ENCODE data around the gene TMEM87B.

DNA sequence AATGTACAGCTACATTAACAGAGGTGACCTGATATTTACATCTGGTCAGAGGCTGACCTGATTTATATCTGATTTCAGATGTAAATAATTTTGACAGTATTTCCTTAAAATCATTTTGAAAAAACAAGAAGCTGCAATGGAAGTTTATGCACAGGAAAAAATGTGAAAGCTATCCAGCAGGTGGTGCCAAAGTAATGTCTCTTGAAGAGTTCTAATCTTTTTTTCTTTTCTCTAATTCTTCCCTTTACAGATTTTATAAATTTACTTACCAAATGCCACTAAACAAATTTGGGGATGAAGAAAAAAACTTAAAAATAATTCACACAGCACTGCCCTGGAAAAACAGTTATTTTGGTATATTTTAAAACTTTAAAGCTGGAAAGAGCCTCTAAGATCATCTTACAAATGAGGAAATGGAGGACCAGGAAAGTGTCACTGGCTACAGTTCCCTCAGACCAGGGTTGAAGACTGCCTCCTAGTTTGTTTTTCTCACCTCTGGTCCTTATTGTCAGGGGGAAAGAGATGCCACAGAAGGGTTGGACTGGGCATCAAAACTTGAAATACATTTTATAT is 66.7 kb downstream of the TMEM87B start:
- no peak for TF ChIP-seq SP1 (CRISPR knock-in tag; conservative IDR thresholded peaks at IDR 0.05)
- TF ChIP-seq, protein P1, sequence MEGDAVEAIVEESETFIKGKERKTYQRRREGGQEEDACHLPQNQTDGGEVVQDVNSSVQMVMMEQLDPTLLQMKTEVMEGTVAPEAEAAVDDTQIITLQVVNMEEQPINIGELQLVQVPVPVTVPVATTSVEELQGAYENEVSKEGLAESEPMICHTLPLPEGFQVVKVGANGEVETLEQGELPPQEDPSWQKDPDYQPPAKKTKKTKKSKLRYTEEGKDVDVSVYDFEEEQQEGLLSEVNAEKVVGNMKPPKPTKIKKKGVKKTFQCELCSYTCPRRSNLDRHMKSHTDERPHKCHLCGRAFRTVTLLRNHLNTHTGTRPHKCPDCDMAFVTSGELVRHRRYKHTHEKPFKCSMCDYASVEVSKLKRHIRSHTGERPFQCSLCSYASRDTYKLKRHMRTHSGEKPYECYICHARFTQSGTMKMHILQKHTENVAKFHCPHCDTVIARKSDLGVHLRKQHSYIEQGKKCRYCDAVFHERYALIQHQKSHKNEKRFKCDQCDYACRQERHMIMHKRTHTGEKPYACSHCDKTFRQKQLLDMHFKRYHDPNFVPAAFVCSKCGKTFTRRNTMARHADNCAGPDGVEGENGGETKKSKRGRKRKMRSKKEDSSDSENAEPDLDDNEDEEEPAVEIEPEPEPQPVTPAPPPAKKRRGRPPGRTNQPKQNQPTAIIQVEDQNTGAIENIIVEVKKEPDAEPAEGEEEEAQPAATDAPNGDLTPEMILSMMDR (IDR thresholded peaks at IDR 0.05): 0 out of 2 replicates have a peak, but pooled peaks have one; percentile 39
- TF ChIP-seq, protein P2, sequence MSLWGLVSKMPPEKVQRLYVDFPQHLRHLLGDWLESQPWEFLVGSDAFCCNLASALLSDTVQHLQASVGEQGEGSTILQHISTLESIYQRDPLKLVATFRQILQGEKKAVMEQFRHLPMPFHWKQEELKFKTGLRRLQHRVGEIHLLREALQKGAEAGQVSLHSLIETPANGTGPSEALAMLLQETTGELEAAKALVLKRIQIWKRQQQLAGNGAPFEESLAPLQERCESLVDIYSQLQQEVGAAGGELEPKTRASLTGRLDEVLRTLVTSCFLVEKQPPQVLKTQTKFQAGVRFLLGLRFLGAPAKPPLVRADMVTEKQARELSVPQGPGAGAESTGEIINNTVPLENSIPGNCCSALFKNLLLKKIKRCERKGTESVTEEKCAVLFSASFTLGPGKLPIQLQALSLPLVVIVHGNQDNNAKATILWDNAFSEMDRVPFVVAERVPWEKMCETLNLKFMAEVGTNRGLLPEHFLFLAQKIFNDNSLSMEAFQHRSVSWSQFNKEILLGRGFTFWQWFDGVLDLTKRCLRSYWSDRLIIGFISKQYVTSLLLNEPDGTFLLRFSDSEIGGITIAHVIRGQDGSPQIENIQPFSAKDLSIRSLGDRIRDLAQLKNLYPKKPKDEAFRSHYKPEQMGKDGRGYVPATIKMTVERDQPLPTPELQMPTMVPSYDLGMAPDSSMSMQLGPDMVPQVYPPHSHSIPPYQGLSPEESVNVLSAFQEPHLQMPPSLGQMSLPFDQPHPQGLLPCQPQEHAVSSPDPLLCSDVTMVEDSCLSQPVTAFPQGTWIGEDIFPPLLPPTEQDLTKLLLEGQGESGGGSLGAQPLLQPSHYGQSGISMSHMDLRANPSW (CRISPR knock-in tag; conservative IDR thresholded peaks at IDR 0.05; ENCODE audit: low read depth): no peak
- no peak for TF ChIP-seq SMAD4 (CRISPR knock-in tag; IDR thresholded peaks at IDR 0.05)
- TF ChIP-seq, protein P3, sequence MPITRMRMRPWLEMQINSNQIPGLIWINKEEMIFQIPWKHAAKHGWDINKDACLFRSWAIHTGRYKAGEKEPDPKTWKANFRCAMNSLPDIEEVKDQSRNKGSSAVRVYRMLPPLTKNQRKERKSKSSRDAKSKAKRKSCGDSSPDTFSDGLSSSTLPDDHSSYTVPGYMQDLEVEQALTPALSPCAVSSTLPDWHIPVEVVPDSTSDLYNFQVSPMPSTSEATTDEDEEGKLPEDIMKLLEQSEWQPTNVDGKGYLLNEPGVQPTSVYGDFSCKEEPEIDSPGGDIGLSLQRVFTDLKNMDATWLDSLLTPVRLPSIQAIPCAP (CRISPR knock-in tag; IDR thresholded peaks at IDR 0.05): no peak
- TF ChIP-seq, protein P4, sequence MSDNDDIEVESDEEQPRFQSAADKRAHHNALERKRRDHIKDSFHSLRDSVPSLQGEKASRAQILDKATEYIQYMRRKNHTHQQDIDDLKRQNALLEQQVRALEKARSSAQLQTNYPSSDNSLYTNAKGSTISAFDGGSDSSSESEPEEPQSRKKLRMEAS (CRISPR knock-in tag; IDR thresholded peaks at IDR 0.05): no peak
- TF ChIP-seq TP53 (CRISPR knock-in tag; IDR thresholded peaks at IDR 0.05): no peak
- no peak for TF ChIP-seq NR1H2 (CRISPR knock-in tag; IDR thresholded peaks at IDR 0.05)
- TF ChIP-seq, protein P5, sequence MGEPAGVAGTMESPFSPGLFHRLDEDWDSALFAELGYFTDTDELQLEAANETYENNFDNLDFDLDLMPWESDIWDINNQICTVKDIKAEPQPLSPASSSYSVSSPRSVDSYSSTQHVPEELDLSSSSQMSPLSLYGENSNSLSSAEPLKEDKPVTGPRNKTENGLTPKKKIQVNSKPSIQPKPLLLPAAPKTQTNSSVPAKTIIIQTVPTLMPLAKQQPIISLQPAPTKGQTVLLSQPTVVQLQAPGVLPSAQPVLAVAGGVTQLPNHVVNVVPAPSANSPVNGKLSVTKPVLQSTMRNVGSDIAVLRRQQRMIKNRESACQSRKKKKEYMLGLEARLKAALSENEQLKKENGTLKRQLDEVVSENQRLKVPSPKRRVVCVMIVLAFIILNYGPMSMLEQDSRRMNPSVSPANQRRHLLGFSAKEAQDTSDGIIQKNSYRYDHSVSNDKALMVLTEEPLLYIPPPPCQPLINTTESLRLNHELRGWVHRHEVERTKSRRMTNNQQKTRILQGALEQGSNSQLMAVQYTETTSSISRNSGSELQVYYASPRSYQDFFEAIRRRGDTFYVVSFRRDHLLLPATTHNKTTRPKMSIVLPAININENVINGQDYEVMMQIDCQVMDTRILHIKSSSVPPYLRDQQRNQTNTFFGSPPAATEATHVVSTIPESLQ (CRISPR knock-in tag; IDR thresholded peaks at IDR 0.05): no peak
